Dendritic cell treated with granulocyte-macrophage colony-stimulating factor and Interleukin-4, amounts not matched to agents 40 ng/mL and 50 ng/mL, for 4 days (primary cell): ENCODE results near the gene TRMU.

ENCODE experiments used
- H3K27ac Mint-ChIP-seq: one replicate; pipeline ENCODE4 v1.8.0; 2022; ENCODE audit warnings: mild to moderate bottlenecking, mixed read lengths
- H3K27me3 Mint-ChIP-seq: one replicate; pipeline ENCODE4 v1.8.0; 2022; ENCODE audit warnings: mild to moderate bottlenecking, mixed read lengths
- H3K36me3 Mint-ChIP-seq: one replicate; pipeline ENCODE4 v1.8.0; 2022; ENCODE audit warnings: low read depth, mixed read lengths
- H3K4me1 Mint-ChIP-seq: one replicate; pipeline ENCODE4 v1.8.0; 2022; ENCODE audit warnings: low read depth, mixed read lengths
- H3K4me3 Mint-ChIP-seq: one replicate; pipeline ENCODE4 v1.8.0; 2022; ENCODE audit warnings: mild to moderate bottlenecking, moderate library complexity, mixed read lengths
- H3K9me3 Mint-ChIP-seq: one replicate; pipeline ENCODE4 v1.8.0; 2022; ENCODE audit warnings: mixed read lengths
- intact Hi-C: fragments of 100-400 bp; cut with micrococcal nuclease; formaldehyde crosslinking; loops from one replicate; pipeline ENCODE4 v1.15.0; 2022

The TRMU gene

DNA sequence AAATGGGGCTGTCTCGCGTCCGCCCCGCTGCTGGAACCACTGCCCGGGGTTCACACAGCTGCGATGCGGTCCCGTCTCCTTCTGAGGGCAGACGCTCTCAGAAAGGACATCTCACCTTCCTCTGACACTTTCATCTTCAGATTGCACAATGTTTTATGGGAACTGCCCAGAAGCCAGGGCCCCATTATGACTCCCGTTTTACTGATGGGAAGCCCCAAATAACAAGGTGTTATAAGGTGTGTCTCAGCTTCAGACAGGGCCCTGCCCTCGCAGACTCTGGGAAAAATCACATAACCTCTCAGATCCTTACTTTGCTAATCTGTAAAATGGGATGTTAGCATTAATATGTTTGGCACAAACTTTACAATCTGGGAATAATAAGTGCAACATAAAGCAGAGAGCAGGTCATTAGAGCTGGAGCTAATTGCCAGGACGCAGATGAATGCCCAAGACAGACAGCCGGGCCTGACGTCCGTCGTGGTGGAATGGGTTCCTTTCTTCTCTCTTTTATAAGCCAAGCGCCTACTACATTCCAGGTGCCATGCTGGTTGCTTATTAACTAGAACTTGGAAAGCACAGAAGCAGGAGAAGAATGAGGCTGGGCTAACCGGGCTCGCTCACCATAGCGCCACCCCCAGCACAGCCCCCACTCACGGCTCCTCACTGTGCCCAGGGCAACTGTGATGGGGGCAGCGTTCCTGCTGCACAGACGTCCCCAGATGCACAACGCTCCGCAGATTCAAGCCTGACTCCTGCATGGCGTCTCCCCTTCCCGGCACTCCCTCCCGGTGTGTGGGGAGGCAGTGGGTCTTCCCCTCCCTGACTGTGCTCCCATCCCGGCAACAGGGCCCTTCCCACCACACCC lies 43.8 kb downstream of the TRMU start:
- H3K4me1 Mint-ChIP-seq: no peaks in the 10 kb centered on the region
- H3K9me3 Mint-ChIP-seq: peaks cover 14% of the 10 kb centered on the region
- H3K36me3 Mint-ChIP-seq: no peaks in the 10 kb centered on the region
- no peak overlapping the region for H3K27ac Mint-ChIP-seq
- intact Hi-C loops: no loop called here
- H3K27me3 Mint-ChIP-seq: peaks cover 13% of the 10 kb centered on the region
- H3K4me3 Mint-ChIP-seq: no peak overlapping the region

DNA sequence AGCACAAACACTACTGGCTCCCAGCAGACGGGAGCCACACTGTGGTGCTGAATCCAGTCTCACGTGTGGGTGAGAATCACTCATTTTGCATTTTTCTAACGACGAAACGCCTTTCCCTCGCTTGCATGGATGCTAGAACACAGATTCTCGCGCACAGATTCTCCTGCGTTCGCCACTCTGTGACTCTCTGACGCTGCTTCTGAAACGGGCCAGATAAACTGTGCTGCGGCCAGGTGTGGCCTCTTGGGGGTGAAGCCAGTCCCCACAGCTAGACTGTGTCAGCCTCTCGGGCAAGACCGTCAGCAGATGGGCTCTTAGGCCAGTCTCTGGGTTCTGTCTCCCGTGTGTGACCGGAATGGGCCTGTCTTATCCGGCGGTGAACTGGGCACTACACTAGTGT lies 44.6 kb downstream of the TRMU start:
- intact Hi-C loops: no loop called here
- H3K27ac Mint-ChIP-seq: no peak overlapping the region
- peaks cover 14% of the 10 kb centered on the region for H3K9me3 Mint-ChIP-seq
- H3K4me1 Mint-ChIP-seq: no peaks in the 10 kb centered on the region
- peaks cover 7% of the 10 kb centered on the region for H3K27me3 Mint-ChIP-seq
- H3K36me3 Mint-ChIP-seq: no peaks in the 10 kb centered on the region
- H3K4me3 Mint-ChIP-seq: no peak overlapping the region

- H3K27ac Mint-ChIP-seq: no peak overlapping the region
- no peaks in the 10 kb centered on the region for H3K36me3 Mint-ChIP-seq
- peaks cover 3% of the 10 kb centered on the region for H3K27me3 Mint-ChIP-seq
- no peak overlapping the region for H3K4me3 Mint-ChIP-seq
- peaks cover 13% of the 10 kb centered on the region for H3K9me3 Mint-ChIP-seq
- no peaks in the 10 kb centered on the region for H3K4me1 Mint-ChIP-seq
- intact Hi-C loops: no loop called here
These were observed 45.1 kb downstream of the TRMU start for GRCh38 chr22:46380581-46380980.

DNA sequence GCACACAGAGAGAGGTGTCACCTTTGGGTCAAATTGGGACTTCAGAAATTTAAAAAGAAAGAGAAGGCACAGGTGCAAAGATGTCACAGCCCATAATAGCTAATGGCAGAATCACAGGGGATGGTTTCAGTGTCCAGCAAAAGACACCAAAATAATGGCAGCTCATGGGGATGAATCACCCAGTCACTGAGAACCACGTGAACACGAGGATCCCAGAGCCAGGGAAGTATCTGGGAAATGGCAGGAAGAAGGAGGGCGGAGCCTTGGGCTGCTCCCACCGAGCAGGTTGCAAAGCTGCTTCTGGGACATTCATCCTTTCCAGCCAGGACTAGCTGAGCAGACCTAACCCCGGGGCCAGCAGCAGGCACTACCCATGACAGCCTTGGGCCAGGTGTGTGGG lies 45.6 kb downstream of the TRMU start:
- Mint-ChIP-seq H3K4me1 (no peaks in the 10 kb centered on the region), H3K36me3 (no peaks in the 10 kb centered on the region), H3K27me3 (no peaks in the 10 kb centered on the region), H3K27ac (no peak overlapping the region), H3K9me3 (peaks cover 7% of the 10 kb centered on the region), H3K4me3 (no peak overlapping the region)
- intact Hi-C loops: no loop called here

DNA sequence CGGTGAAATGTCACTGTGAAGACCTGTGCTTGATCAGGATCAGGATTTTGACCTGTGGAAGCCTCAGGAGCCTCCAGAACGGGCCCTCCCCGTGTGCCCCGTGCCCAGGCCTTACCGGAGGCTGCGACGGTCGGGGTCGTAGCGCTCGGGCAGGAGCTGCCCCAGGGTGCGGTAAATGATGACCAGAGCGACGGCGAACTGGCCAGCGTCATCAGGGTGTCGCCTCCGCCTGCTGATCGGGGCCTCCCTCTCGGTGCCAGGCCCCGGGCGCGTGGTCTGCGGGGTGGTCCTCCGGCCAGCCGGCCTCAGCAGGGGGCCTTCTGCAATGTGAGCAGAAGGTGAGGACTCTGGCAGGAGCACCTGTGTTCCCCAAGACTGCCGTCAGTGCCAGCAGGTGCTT lies 46.2 kb downstream of the TRMU start:
- H3K36me3 Mint-ChIP-seq: no peaks in the 10 kb centered on the region
- no peaks in the 10 kb centered on the region for H3K4me1 Mint-ChIP-seq
- no peaks in the 10 kb centered on the region for H3K27me3 Mint-ChIP-seq
- no peak overlapping the region for H3K4me3 Mint-ChIP-seq
- no peak overlapping the region for H3K27ac Mint-ChIP-seq
- intact Hi-C loops: no loop called here
- peaks cover 1% of the 10 kb centered on the region for H3K9me3 Mint-ChIP-seq

DNA sequence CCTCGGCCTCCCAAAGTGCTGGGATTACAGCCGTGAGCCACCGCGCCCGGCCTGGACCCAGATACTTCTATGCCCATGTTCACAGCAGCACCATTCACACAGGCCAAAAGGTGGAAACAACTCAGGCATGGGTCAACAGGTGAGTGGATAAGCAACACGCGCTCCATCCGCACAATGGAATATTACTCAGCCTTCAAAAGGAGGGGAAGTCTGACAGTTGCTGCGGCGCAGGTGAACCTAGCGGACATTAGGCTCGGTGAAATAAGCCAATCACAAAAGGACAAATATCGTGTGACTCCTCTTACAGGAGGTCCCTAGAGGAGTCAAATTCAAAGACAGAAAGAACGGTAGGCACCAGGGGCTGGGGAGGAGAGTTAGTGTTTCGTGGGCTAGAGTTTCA lies 47.0 kb downstream of the TRMU start:
- no peaks in the 10 kb centered on the region for H3K27me3 Mint-ChIP-seq
- H3K9me3 Mint-ChIP-seq: no peaks in the 10 kb centered on the region
- no peak overlapping the region for H3K4me3 Mint-ChIP-seq
- H3K4me1 Mint-ChIP-seq: no peaks in the 10 kb centered on the region
- no peak overlapping the region for H3K27ac Mint-ChIP-seq
- intact Hi-C loops: no loop called here
- H3K36me3 Mint-ChIP-seq: no peaks in the 10 kb centered on the region

GRCh38 chr22:46386312-46386711 lies 50.8 kb downstream of the TRMU start:
- no peak overlapping the region for H3K27ac Mint-ChIP-seq
- H3K27me3 Mint-ChIP-seq: no peaks in the 10 kb centered on the region
- H3K4me3 Mint-ChIP-seq: no peak overlapping the region
- no peaks in the 10 kb centered on the region for H3K36me3 Mint-ChIP-seq
- no peaks in the 10 kb centered on the region for H3K9me3 Mint-ChIP-seq
- intact Hi-C loops: no loop called here
- H3K4me1 Mint-ChIP-seq: no peaks in the 10 kb centered on the region

DNA sequence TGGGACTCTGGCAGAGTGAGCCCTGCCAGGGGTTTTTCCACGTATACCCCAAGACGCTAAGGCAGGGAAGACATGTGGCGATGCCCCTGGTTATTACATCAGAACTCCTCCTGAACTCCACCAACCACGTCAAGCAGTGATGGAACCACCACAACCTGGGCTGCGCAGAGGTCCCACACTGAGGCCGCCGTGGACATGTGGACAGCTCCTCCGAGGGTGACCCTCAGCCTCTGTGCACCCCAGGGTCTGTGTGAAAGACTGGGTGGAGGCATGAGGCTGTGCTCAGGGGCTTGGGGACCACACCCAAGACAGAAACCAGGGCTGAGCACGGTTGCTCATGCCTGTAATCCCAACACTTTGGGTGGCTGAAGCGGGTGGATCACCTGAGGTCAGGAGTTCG lies 52.2 kb downstream of the TRMU start:
- intact Hi-C loops: no loop called here
- H3K9me3 Mint-ChIP-seq: no peaks in the 10 kb centered on the region
- H3K4me3 Mint-ChIP-seq: no peak overlapping the region
- no peak overlapping the region for H3K27ac Mint-ChIP-seq
- no peaks in the 10 kb centered on the region for H3K36me3 Mint-ChIP-seq
- H3K4me1 Mint-ChIP-seq: no peaks in the 10 kb centered on the region
- no peaks in the 10 kb centered on the region for H3K27me3 Mint-ChIP-seq

DNA sequence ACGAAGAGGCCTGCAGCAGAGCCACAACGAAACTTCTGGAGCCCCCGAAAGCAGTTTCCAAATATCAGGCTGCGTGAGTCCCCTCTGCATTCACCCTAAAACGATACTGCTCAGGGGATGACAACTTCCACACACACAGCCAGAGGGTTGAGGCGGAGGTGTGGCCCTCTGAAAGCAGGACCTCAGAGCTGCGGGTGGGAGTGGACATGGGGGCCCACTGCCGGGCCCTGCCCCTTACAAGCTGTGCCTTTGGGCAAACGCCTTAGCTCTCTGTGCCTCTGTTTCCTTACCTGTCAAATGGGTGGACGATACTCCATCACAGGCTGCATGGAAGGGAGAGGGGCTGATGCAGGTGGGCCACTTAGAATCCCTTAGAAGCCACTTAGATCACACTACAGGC lies 53.1 kb downstream of the TRMU start:
- Mint-ChIP-seq H3K4me1 (no peaks in the 10 kb centered on the region), H3K36me3 (no peaks in the 10 kb centered on the region), H3K9me3 (no peaks in the 10 kb centered on the region), H3K27ac (no peak overlapping the region), H3K27me3 (no peaks in the 10 kb centered on the region), H3K4me3 (no peak overlapping the region)
- intact Hi-C loops: no loop called here

DNA sequence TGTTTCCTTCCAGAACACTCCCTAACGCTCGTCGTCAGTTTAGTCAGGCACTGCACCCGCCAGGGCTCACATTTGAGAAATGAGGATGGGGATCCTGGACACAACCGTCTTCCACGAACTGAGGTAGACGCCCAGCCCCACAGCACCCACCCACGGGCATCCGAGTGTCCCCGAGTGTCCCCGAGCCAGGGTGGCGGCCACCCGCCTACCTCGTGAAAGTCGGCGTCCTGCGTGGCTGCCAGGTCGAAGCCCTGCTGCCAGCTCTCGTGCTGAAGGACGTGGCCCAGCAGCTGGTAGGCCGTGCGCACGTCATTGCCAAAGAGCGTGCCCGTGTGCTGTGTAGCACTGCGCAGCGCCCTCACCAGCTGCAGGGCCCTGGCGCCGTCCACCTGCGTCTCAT lies 53.6 kb downstream of the TRMU start:
- H3K36me3 Mint-ChIP-seq: no peaks in the 10 kb centered on the region
- no peaks in the 10 kb centered on the region for H3K9me3 Mint-ChIP-seq
- no peak overlapping the region for H3K27ac Mint-ChIP-seq
- no peak overlapping the region for H3K4me3 Mint-ChIP-seq
- no peaks in the 10 kb centered on the region for H3K27me3 Mint-ChIP-seq
- no peaks in the 10 kb centered on the region for H3K4me1 Mint-ChIP-seq
- intact Hi-C loops: no loop called here

DNA sequence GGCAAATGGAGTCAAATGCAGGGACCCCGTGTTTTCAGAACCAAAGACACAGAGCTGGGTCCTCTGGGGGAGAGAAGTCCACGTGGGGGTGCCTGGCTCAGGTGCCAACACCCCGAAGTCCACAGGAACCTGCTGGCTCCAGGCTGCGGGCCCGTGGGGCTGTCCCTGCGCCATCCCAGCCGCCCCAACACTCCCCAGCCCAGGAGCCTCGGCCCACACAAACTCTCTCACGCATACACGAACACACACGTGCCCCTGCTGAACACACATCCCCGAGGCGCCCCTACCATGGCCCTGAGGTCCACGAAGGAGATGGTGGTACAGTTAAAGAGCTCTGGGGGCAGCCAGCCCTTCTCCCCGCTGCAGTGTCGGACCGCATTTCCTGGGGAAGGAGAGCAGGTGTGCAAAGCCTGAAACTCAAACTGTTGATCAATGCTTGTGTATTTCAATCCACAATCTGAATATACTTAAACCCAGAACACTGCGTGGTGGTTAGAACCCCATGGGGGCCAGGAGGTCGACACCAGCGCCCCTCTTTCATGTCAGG lies 54.7 kb downstream of the TRMU start:
- intact Hi-C loops: no loop called here
- no peaks in the 10 kb centered on the region for H3K36me3 Mint-ChIP-seq
- no peaks in the 10 kb centered on the region for H3K9me3 Mint-ChIP-seq
- no peak overlapping the region for H3K27ac Mint-ChIP-seq
- H3K27me3 Mint-ChIP-seq: no peaks in the 10 kb centered on the region
- H3K4me1 Mint-ChIP-seq: no peaks in the 10 kb centered on the region
- H3K4me3 Mint-ChIP-seq: no peak overlapping the region

DNA sequence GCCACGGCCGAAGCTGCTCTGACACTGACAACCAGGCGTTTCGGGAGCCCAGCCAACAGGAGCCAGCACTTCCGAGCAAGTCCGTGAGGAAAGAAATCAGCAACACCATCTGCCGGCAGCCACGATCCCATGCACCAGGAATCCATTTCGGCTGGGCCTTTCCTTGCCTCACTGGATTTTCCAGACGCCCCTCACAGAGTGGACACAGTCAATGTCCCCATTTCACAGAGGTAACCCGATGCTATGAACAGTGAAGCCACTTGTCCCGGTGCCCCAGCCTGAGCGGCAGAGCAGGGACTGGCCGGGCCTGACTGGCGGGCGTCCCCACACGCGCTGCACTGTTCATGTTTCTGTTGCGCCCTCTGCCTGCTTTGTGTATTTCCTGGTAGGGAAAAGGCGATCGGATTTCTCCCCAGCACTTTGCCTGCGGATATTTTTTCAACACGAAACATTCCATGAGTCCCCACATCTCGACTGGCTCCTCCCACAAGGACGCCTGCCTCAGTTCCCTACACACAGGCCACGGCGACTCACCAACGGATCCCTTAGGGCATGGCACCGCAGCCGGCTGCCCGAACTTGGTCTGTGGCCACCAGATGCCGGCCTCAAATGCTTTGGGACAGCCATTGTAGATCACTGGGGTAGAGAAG lies 55.3 kb downstream of the TRMU start:
- no peak overlapping the region for H3K27ac Mint-ChIP-seq
- H3K9me3 Mint-ChIP-seq: no peaks in the 10 kb centered on the region
- no peaks in the 10 kb centered on the region for H3K27me3 Mint-ChIP-seq
- no peaks in the 10 kb centered on the region for H3K36me3 Mint-ChIP-seq
- no peak overlapping the region for H3K4me3 Mint-ChIP-seq
- intact Hi-C loops: no loop called here
- no peaks in the 10 kb centered on the region for H3K4me1 Mint-ChIP-seq

- no peak overlapping the region for H3K27ac Mint-ChIP-seq
- H3K27me3 Mint-ChIP-seq: no peaks in the 10 kb centered on the region
- H3K36me3 Mint-ChIP-seq: no peaks in the 10 kb centered on the region
- intact Hi-C loops: no loop called here
- no peak overlapping the region for H3K4me3 Mint-ChIP-seq
- no peaks in the 10 kb centered on the region for H3K4me1 Mint-ChIP-seq
- H3K9me3 Mint-ChIP-seq: no peaks in the 10 kb centered on the region
These were observed 56.1 kb downstream of the TRMU start for GRCh38 chr22:46391486-46392136.

- no peaks in the 10 kb centered on the region for H3K36me3 Mint-ChIP-seq
- no peak overlapping the region for H3K27ac Mint-ChIP-seq
- intact Hi-C loops: no loop called here
- no peaks in the 10 kb centered on the region for H3K27me3 Mint-ChIP-seq
- no peaks in the 10 kb centered on the region for H3K9me3 Mint-ChIP-seq
- H3K4me3 Mint-ChIP-seq: no peak overlapping the region
- no peaks in the 10 kb centered on the region for H3K4me1 Mint-ChIP-seq
These were observed 56.8 kb downstream of the TRMU start for GRCh38 chr22:46392137-46392844.
